Stimulated activated CD8-positive, alpha-beta memory T cell treated with anti-CD3 and anti-CD28 coated beads, Interleukin-15, amount 100 ng/mL, for 4 hours (primary cell): Measurements from ENCODE around the gene MIDN.

Source experiments
- DNase-seq, 2 donors: peaks; one replicate each; pipeline ENCODE4 v3.0.0-alpha.2; 2020; ENCODE audit warnings: low read depth in 2 of 2

MIDN gene

GRCh38 chr19:1258163-1258492 is 9.7 kb downstream of the MIDN start:
- DNase-seq, result no peak

GRCh38 chr19:1258707-1259205 is 10.4 kb downstream of the MIDN start:
- DNase-seq, result no peak

- DNase-seq, result no peak
Measured at GRCh38 chr19:1259206-1259875, 11.0 kb downstream of the MIDN start.

- no peak for DNase-seq
Measured at GRCh38 chr19:1259876-1260748, 11.7 kb downstream of the MIDN start.

DNA sequence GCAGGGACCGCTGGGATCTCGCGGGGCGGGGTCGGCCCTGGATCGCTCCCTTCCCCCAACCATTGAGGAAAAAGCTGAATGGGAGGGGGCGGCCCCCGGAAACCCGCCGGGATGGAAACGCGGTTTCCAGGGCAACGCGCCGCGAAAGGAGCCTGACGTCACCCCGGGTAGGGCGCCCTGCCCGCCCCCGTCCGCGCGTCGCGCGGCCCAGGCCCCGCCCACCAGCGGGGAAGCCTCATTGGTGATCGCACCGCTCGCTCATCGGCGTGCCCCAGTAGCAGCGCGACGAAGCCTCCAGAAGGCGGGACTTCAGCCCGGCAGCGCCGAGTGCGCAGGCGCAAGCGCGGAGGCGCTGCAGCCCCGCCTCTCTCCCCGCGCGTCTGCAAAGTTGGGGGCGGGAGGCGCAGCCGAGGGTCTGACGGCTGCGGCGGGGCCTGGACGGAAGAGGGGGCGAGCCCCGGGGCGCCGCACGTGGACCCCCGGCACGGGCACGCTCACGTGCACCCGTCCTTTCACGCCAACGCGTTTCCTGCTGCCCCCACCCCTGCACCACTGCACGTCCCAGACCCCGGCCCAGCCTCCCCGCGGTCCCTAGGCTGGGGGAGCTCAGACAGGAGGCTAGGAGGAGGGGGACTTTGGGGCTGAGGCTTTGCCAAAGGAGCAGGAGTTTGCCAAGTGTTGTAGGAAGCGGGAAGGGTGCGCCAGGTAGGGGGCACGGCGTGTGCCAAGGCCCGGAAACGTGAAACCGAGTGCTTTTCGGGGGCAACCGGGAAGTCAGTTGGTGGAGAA is 12.6 kb downstream of the MIDN start:
- peak; percentile 93 to 98 for DNase-seq

DNA sequence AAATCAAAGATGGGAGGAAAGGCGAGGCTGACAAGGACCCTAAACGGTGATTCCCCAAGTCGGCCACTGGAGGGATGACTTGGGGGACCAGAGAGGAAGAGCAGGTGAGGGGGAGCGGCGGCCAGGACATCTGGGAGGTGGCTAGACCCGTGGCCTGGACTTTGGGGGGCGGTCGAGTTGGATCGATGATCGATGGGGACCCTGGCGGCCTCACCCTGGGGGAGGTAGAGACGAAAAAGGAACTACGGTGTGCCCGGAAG is 13.1 kb downstream of the MIDN start:
- DNase-seq, result no peak

DNA sequence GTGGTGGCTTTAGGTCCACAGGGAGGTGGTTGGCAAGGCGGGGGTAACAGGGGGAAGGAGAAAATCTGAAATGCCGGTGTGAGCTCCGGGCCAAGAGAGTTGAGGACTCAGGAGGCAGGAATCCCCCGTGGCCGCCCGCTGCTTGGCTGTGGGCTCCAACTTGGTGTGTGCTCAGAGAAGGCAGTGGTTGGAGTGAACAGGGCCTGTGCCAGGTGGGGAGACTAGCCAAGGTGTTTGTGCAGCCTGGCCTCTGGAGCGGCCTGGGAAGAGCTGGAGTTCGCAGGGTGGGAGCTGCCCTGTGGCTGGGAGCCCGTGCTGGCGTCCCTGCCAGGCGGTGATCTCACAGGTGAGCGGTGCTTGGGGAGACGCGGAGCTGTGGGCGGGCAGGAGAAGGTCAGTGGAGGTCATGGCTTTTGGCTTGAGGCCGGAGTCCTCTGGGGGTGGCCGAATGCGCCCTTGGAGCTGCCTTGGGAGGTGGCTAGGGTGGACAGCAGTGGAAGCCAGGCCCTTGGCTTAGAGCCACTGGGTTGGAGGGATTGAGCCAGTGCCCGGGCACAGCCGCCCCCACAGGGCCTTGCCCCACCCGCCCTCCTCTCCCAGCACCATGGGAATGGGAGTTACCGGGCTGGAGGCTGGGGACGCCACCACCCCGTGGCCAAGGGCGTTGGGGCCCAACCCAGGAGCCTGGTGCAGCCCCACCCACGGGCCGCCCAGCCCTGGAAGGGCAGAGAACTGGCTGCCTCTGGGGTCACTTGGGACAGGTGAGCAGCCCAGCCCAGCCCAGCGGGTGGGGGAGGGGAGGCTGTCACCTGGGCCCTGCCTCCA is 13.6 kb downstream of the MIDN start:
- DNase-seq, result no peak

DNA sequence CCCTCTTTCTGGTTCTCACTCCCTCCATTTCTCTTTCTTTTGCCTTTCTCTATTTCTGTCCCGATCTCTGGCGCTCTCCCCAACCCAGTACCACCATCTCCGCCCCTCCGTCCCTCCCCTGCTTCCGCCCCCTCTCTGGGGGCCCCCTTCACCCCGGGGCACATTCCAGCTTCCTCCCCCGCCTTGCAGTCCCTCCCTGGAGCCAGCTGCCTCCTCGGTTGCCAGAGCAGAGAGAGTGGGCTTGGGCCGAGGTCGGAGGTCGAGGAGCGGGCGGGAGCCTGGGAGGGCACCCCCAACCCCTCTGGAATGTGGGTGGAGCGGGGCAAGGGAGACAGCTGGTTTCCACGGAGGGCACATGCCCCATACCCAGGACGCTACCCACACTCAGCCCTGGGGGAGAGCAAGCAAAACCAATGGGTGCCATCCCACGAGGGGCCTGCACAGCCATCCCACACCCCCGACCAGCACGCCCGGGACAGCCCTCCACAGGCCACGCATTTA is 14.3 kb downstream of the MIDN start:
- DNase-seq, result no peak

GRCh38 chr19:1263188-1263587 is 14.8 kb downstream of the MIDN start:
- DNase-seq, result no peak

DNA sequence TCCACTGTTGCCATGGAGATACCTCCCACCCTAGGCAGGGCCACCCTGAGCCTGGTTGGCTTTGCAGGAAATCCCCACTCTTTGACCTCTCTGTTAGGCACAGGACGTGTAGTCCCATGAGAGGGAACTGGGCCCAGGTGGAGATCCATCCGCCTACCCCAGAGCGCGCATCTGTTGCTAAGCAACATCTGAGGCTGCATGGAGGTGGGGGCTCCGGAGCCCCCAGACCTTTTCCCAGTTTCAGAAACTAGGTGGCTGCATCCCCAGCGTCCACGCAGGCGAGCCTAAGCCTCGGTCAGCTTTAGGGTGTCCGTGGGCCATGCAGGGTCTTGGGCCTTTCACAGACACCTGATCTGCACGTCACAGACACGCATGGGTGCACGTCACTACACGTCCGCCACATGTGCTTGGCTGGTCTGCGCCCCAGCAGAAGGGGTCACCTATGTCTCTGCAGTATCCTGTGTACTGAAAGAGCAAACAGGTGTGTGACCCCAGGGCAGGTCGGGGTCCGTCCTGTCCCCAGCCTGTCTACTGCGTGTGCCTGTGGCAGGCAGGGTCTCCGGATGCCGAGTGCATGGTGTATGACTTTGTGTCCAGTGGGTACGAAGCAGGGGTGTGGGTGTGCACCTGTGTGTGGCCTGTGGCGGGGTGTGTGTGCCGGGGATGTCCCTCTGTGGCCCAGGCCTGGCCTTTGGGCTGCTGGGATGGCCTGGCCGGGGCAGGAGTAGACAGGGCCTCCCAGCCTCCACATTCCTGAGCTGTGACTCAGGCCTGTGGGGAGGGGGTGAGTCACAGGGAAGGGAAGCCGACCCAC is 16.6 kb downstream of the MIDN start:
- DNase-seq, result no peak

GRCh38 chr19:1265615-1266128 is 17.3 kb downstream of the MIDN start:
- DNase-seq, result no peak

DNA sequence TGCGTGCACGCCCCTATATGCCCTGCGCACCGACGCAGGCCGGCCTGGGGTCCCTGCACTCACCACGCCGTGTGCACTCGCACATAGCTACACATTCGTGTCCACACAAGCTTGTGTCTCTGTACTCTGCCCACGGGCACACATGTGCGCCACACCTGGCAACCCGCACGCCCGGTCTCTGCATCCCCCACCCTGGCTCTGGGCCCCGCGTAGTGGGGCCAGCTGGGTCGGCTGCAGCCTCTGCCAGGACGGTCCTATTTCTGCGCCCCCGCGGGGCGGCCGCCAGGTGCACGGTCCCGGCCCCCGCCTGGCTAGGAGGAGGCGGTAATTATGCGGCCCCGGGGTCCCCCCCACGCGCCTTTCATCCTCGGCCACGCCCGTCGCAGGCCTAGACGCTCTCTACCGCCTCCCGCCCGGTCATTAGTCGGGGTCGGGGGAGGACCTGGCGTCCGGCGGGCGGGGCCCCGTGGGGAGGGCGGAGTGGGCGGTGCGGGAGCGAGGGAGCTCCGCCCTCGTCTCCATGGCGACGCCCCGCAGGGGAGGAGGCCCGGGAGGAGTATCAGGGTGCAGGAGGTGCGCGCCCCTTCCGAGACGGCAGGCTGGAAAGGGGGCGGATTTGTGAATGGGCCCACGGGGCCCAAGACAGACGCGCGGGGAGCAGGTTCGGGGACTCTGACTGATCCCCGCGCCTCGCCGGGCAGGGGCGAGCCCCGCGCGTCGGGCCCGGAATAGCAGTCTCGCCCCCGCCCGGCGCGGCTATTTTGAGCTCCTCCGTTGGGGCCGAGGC is 17.9 kb downstream of the MIDN start:
- peak; percentile 67 to 78 for DNase-seq

- no peak for DNase-seq
Measured at GRCh38 chr19:1266916-1267476, 18.6 kb downstream of the MIDN start.

DNA sequence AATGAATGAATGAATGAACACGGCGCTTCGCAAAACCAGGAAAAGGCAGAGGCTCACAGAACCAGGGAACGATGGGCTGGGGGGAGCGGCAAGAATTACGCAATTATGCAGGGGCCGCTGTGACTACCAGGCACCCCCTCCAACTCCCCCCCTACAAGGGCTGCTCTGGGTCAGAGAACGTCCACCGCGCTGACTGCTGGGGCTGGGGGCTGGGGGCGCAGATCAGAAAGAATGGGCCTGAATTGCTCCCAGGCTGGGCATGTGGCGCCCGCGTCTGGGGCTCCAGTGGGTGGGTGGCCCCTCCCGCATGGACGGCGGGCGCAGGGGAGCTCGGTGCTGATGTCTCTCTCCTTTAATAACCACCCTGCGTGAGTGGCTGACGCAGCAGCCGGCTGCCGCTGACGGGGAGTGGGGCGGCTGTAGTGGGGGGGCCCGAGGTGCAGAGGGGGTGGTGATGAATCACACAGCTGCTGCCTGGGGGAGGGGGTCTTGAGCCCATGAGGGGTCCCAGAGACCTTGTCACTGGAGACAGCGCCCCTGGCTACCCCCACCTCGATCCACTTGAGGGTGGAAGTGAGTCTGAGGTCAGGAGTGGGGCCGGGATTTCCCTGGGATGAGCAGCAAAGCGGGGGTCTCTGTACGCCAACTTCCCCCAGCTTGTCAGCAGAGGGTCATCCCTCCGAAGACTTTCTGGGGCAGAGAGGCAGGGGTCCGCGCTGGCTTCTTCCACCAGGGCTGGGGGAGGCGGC is 19.3 kb downstream of the MIDN start:
- DNase-seq, result no peak

DNA sequence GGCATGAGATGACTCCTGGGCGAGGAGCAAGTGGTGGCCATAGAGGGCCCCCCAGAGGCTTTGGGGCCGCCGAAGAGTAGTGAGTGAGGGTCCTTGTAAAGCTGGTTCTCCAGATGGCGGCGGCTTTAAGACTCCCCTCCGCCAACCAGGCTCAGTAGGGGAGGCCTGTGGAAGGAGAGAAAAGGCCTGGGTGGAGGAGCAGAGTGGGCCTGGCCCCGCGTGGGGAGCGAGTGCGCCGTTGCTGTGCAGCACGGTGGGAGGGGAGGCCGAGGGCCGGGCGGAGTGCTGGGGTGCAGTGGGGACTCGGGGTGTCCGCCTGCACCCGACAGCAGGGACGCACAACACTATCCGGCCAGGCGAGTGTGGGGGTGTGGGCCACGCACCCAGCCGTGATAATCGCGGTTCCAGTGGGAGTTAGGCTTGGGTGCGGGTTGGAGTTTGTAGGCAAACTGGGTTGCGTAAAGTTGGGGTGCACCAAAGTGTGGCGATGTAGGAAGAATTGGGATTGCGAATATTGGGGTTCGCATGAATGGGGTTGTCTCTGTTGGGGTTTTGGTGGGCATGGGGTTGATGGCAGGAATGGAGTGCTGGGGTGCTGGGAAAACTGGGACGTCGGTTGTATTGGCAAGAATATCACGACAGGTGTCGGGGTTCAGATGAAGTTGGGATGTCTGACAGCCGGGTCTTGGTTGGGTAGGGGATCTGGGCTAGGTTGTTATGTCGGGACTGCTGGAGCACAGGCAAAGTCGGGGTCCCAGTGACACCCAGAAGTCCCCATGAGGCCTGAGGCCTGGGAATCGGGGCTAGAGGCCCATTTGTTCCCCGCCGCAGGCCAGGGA is 20.1 kb downstream of the MIDN start:
- no peak for DNase-seq

GRCh38 chr19:1269065-1269477 is 20.7 kb downstream of the MIDN start, which contains the start of gene CIRBP:
TSS of gene CIRBP (plus strand) at chr19:1269332. CDS start at chr19:1270934, 1,602 bp downstream.
- DNase-seq, result peak; percentile 99

GRCh38 chr19:1269478-1270212 is 21.3 kb downstream of the MIDN start:
- peak; percentile 69 to 77 for DNase-seq
